ENCODE data around the gene ZCCHC10.
"Not testable (repeated sequence)": the region's sequence is repeated elsewhere in the genome, so short reads cannot be mapped to it uniquely, and the experiment has no call there.

The ZCCHC10 gene

DNA sequence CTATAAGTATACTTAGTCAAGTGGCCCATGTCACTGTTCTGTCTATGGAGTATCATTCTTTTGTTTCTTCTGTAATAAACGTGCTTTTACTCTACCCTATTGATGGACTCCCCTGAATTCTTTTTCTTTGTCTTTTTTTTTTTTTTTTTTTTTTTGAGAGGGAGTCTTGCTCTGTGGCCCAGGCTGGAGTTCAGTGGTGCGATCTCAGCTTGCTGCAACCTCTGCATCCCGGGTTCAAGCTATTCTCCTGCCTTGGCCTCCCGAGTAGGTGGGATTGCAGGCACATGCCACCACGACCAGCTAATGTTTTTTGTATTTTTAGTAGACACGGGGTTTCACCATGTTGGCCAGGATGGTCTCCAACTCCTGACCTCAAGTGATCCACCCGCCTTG, 53.9 kb downstream of the ZCCHC10 start:
- DNase-seq, result not testable (repeated sequence)

DNA sequence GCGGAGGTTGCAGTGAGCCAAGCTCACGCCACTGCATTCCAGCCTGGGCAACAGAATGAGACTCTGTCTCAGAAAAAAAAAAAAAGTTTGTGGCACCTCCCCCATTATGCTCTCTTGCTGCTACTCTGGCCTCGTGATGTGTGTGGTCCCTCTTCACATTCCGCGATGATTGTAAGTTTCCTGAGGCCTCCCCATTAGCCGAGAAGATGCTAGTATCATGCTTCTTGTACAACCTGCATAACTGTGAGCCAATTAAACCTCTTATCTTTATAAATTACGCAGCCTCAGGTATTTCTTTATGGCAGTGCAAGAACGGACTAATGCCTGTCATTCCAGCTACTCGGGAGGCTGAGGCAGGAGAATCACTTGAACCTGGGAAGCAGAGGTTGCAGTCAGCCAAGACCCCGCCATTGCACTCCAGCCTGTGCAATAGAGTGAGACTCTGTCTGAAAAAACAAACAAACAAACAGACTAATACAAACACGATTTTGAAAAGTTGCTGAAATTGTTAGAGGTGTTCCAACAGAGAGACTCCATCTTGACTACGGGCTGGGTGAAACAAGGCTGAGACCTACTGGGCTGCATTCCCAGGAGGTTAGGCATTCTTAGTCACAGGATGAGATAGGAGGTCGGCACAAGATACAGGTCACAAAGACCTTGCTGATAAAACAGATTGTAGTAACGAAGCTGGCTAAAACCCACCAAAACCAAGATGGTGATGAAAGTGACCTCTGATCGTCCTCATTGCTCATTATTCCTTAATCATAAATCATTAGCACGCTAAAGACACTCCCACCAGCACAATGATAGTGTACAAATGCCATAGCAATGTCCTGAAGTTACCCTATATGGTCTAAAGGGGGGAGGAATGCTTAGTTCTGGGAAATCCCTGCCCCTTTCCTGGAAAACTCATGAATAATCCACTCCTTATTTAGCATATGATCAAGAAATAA, 54.6 kb downstream of the ZCCHC10 start:
- DNase-seq, result no peak

DNA sequence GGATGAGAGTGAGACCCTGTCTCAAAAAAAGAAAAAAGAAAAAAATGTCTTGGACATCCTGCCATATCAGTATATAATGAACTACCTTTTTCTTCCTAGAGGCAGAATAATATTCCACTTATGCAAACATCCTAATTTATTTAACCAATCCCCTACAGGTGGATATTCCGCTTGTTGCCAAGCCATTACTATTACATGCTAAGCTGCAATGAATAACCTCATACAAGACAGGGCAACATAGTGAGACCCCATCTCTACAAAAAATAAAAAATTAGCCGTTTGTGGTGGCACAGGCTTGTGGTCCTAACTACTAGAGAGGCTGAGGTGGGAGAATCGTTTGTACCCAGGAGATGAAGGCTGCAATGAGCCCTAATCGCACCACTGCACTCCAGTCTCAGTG, 61.2 kb downstream of the ZCCHC10 start:
- no peak for DNase-seq

DNA sequence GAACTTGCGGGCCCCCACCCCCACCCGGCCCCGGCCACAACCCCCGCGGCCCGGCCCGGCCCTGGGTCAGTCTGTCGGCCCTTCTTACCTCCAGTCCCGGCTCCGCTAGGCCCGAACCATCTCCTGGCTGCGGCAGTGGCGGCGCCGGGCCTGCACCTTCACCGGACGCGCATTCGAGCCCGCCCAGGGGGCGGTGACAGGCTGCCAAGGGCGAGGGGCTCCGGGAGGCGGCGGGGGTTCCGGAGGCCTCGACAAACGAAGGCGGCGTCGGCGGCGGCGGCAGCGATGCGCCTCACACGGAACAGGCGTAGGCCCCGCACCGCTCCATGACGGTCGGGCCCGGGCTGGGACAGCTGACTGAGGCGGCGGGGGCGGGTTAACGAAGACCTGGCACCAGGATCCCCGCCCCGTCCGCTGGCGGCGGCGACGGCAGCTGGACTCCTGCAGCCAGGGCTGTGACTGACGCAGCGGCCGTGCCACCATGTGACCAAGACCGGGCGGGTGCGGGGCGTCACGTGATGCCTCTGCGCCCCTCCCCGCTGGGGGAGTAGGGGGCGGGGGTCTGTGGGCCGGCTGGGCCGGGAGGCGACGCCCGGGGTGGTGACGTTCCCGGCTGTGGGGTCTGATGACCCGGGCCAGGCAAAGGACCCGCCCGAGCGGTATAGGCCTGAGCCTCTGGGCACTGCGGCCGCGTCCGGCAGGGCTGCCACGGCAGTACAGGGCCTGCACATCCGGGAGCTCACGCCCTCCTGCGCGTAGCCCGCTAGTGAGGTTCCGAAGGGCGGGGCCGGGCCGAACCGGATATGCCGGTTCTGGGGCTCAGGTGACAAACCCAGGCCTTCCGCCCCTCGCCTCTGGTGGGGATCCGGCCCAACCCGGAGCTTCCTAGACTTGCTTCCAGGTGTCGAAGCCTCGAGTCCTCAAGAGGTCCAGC, 62.9 kb downstream of the ZCCHC10 start, which contains the start of gene AFF4:
Gene AFF4 (minus strand): TSS at position 464 of the 934 bp plus-strand sequence. CDS start 26,445 bp downstream, outside the sequence.
- DNase-seq, result peak; percentile 82

DNA sequence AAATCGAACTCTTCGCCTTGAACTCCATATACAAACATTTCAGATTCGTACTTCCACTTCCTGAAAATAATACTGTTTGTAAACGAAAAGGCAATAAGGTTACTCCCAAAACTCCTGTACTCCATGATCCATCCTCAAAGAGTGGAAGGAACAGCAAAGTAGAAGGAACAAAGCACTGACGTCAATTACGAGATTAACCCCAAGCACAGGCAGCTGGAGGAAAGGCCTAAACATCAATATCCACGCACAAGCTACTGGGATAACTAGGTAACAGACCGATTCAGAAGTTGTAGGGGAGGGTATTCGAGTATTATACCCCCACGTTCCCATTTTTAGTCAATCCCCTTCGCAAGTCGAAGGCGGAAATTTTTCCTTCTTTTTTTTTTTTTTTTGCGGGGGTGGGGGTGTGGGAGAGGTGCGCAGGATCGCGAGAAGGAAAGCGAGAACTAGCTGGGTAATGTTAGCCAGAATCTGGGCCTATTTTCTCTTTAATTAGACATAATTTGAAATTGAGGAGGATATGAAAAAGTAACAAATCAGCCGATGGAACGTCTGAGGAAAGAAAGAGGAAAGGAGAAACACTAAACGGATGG, 63.8 kb downstream of the ZCCHC10 start:
- DNase-seq, result no peak

DNA sequence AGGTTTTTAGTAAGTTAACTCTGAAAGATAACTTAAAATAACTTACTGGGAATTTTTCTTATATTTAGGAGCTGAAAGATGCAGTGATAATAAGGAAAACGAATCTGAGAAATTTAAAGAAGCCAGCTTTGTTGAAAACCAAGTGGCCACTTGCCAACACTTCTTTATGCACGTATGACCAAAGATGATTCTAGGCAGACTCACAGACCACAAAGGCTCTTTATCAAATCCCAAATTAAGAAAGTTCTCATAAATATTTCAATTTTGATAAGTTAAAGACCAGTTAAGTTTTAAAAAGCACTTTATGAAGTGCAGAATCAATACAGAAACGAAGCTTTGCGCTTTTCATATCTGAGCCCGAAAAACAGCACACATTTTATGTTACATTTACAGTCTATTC, 64.5 kb downstream of the ZCCHC10 start:
- no peak for DNase-seq

DNA sequence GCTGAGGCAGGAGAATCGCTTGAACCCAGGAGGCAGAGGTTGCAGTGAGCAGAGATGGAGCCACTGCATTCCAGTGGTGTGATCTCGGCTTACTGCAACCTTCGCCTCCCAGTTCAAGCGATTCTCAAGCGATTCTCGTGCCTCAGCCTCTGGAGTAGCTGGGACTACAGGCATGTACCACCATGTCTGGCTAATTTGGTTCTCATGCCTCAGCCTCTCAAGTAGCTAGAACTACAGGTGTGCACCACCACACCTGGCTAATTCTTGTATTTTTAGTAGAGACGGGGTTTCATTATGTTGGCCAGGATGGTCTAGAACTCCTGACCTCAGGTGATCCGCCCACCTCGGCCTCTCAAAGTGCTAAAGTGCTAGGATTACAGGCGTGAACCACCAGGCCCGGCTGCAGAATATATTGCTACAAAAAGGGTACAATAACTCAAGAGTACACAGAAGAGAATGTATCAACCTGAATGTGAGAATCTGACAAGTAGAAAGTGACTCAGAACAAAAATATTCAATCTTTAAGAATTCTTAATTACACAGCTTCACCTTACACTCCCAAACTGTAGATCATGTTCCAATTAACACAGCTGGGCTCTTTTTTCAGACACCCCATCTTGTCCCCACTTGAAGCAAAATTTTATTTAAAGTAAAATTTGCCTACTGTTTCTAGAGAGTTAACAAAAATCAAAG, 65.1 kb downstream of the ZCCHC10 start:
- not testable (repeated sequence) for DNase-seq

DNA sequence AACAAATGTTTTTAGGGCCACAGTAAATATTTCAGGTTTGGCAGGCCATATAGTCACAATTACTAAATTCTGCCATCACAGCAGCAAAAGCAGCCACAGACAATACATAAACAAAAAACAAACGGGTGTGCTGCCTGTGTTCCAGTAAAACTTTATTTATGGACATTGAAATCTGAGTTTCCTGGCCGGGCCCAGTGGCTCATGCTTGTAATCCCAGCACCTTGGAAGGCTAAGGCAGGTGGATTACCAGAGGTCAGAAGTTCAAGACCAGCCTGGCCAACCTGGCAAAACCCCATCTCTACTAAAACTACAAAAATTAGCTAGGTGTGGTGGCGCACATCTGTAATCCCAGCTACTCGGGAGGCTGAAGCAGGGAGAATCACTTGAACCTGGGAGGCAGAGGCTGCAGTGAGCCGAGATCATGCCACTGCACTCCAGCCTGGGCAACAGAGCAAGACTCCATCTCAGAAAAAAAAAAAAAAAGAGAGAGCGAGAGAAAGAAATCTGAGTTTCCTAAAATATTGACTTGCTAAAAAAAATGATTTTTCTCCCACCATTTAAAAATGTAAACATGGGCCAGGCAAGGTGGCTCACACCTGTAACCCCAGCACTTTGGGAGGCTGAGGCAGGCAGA, 70.1 kb downstream of the ZCCHC10 start:
- not testable (repeated sequence) for DNase-seq

DNA sequence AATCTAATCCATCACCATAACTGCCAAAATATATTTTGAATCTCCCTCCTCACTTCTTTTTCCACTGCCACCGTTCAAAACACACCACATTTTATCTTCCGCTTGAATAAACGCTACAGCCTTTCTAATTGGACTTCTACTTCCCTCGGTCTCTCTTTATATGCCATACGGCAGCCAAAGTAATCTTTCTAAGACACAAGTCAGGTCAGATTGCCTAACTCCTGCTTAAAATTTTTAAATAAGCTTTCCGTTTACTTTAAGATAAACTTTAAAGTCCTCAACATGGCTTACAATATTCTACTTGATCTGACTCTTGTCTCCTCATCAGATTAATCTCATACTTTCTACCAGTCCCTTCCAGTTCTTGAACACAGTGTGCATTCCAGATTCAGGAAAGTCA, 72.6 kb downstream of the ZCCHC10 start:
- no peak for DNase-seq

DNA sequence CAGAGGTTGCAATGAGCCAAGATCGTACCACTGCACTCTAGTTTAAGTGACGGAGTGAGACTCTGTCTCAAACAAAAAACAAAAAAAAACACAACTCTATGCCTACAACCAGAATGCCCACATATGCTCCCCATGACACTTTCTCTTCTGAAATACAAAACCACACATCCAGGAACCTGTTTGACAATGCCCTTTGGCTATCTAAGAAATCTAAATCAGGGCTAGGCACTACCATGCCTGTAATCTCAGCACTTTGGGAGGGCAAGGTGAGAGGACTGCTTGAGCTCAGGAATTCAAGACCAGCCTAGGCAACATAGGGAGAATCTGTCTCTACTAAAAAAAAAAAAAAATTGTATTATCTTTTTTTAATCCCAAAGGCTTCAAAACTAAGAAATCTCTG, 73.5 kb downstream of the ZCCHC10 start:
- DNase-seq, result no peak

DNA sequence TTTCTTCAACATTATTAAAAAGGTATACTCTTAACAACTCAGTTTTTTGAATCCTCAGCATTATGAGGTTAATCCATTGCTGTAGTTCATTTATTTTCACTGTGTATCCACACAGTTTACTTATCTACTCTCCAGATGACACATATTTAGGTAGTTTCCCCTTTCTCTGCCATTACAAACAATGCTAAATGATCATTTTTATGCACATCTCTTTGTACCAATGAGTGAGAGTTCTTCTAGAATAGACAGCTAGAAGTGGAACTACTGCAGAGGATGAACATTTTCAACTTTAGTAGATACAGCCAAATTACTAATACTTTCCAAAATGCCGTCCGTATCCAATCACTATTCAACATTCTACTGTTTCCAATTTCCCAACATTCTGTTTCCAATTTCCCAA, 74.5 kb downstream of the ZCCHC10 start:
- no peak for DNase-seq

DNA sequence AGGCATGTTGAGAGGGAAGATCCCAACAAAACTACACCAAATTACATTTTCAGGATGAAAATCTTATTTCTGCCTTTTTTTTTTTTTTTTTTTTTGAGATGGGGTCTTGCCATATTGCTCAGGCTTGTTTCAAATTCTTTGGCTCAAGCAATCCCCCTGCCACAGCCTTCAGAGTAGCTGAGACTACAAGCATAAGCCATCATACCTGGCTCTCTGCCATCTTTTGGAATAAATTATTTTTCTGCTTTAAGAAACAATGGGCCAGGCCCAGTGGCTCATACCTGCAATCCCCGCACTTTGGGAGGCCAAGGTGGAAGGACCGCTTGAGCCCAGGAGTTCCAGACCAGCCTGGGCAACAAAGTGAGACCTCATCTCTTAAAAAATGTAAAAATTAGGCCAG, 77.2 kb downstream of the ZCCHC10 start:
- DNase-seq, result no peak

DNA sequence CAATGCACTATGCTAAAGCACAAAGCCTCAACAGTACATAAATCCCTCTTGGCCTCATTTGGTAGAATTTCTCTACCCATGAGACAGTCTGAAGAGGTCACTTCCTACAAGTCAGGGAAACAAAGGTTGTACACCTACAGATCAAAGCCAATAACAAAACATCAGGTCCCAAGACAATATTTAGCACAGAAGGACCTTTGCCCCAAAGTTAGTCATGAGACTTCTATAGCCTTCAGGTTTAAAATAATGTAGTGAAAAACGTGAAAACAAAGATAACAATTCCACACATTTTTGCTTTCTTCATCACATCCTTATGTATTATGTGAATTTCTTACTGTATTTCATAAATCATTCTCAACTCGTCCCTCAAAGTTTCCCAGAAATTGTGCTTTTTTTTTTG, 78.7 kb downstream of the ZCCHC10 start:
- no peak for DNase-seq
